ENCODE measurements around the gene PLAAT1.

GRCh38 chr3:193305356-193305755 lies 64.3 kb downstream of the PLAAT1 start:
- TF ChIP-seq, protein P1, sequence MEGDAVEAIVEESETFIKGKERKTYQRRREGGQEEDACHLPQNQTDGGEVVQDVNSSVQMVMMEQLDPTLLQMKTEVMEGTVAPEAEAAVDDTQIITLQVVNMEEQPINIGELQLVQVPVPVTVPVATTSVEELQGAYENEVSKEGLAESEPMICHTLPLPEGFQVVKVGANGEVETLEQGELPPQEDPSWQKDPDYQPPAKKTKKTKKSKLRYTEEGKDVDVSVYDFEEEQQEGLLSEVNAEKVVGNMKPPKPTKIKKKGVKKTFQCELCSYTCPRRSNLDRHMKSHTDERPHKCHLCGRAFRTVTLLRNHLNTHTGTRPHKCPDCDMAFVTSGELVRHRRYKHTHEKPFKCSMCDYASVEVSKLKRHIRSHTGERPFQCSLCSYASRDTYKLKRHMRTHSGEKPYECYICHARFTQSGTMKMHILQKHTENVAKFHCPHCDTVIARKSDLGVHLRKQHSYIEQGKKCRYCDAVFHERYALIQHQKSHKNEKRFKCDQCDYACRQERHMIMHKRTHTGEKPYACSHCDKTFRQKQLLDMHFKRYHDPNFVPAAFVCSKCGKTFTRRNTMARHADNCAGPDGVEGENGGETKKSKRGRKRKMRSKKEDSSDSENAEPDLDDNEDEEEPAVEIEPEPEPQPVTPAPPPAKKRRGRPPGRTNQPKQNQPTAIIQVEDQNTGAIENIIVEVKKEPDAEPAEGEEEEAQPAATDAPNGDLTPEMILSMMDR (IDR thresholded peaks at IDR 0.05), result no peak
- TF ChIP-seq POLR2A (IDR thresholded peaks at IDR 0.05), result no peak

Measured in thyroid gland (tissue), 4 donors.